Activated T-helper 1 cell treated with anti-CD3 and anti-CD28 coated beads, Interleukin-12 subunit alpha, Interleukin-12 subunit beta, Interleukin-2, Interleukin-4 antibody, amounts not matched to agents 30 ng/mL and 10 ng/mL and 1 ng/mL, durations not matched to agents 14 hours and 24 hours and 36 hours (primary cell): Measurements from ENCODE around the gene ELP4. TPM values are rescaled to one million over a fixed set of nuclear protein-coding genes. Genes with fewer than 3 reads are reported as not detected.

Experiments used
- DNase-seq: peaks from one replicate; pipeline ENCODE4 v3.0.0; 2021; ENCODE audit warnings: low spot score
- H3K27ac Mint-ChIP-seq: one replicate; pipeline ENCODE4 v1.8.0; 2021; ENCODE audit warnings: mild to moderate bottlenecking, mixed read lengths
- H3K27me3 Mint-ChIP-seq: one replicate; pipeline ENCODE4 v1.8.0; 2022; ENCODE audit warnings: mild to moderate bottlenecking, moderate library complexity, mixed read lengths; ENCODE audit not compliant: insufficient read depth
- H3K36me3 Mint-ChIP-seq: one replicate; pipeline ENCODE4 v1.8.0; 2021; ENCODE audit warnings: low read depth, mixed read lengths
- H3K4me1 Mint-ChIP-seq: one replicate; pipeline ENCODE4 v1.8.0; 2021; ENCODE audit warnings: low read depth, mixed read lengths
- H3K4me3 Mint-ChIP-seq: one replicate; pipeline ENCODE4 v1.8.0; 2021; ENCODE audit warnings: mild to moderate bottlenecking, moderate library complexity, mixed read lengths
- H3K9me3 Mint-ChIP-seq: one replicate; pipeline ENCODE4 v1.8.0; 2021; ENCODE audit warnings: mixed read lengths
- intact Hi-C: fragments of 100-400 bp; cut with micrococcal nuclease; formaldehyde crosslinking; loops from one replicate; pipeline ENCODE4 v1.15.1; 2024
- total RNA-seq: library from RNA; stranded (reverse); gene quantifications from 2 replicates; pipeline ENCODE4 v1.2.3, GENCODE V29; 2022

Gene ELP4
- total RNA-seq, 1 donor from 2014 or later, result 15.1 TPM

DNA sequence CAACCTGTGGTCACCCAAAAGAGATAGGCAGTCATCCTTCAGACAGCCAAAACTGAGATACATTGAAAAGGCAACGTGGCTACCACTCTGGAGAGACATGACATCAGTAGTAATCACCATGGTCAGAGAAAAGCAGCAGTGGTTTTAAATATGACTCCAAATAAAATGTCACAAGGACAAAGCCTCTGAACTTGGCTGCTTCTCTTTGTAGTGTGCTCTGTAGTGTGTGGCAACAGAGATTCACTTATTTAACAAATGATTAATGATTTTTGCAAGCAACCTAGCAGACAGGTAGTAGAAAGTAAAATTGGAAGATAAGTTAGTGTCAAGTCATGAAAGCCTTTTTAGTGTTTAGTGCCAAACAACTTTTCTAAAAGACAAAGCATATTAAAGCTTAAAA, 238.0 kb downstream of the ELP4 start:
- H3K4me3 Mint-ChIP-seq, result no peak overlapping the region
- H3K27me3 Mint-ChIP-seq, result no peaks in the 10 kb centered on the region
- DNase-seq, result no peak

DNA sequence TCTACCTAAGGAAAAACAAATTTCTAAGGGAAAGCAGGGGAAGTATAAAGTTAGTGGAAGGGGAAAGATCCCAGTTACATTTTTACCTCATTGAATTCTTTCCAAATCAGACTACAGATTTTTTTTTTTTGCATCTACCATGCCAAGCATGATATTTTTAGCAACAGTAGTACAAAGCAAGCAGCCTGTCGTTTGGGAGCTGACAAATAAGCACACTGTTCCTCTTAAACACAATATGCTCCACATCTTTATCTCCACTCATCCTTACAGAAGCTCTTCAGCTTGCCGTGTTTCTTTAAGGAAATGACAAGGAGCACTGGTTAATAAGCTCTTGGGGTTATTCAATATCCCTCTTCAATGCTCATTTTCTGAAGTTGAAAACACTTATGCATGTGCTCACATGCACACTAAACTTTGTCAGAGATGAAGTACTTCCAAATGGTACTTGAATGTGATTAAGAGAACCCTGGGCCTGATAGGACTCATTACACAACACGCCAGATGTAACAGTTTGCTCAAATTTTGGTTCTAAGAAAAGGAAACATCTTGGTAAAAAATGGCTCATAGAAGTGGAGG, 247.8 kb downstream of the ELP4 start:
- DNase-seq, result no peak
- intact Hi-C loops, result no loop called here
- Mint-ChIP-seq H3K4me1 (no peaks in the 10 kb centered on the region), H3K27ac (no peak overlapping the region), H3K36me3 (no peaks in the 10 kb centered on the region), H3K9me3 (no peaks in the 10 kb centered on the region), H3K4me3 (no peak overlapping the region), H3K27me3 (no peaks in the 10 kb centered on the region)

More for the DNA sequence above, 238.0 kb downstream of the ELP4 start:
- Mint-ChIP-seq H3K36me3 (no peaks in the 10 kb centered on the region), H3K9me3 (no peaks in the 10 kb centered on the region), H3K27ac (no peak overlapping the region), H3K4me1 (no peaks in the 10 kb centered on the region)
- intact Hi-C loops, result no loop called here

DNA sequence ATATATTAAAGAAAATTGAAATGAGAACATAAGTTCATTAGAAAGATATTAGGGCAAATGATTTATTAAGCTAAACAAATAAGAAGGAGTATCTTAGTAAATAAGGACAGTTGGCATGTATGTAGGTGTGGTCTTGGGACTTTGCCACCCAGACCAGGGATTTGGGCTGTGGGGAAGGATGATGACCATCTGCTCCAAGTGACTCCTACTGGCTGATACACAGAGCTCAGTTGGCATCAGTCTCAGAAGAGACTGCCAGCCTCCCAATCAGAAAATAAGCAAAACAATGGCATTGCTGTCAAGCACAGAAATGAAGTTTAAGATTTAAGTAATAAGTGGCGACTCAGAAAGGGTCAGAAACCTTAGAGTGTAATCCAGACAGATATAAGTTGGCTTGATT, 252.1 kb downstream of the ELP4 start:
- Mint-ChIP-seq H3K4me3 (no peak overlapping the region), H3K9me3 (no peaks in the 10 kb centered on the region), H3K27me3 (peaks cover 3% of the 10 kb centered on the region), H3K4me1 (no peaks in the 10 kb centered on the region), H3K36me3 (no peaks in the 10 kb centered on the region), H3K27ac (no peak overlapping the region)
- intact Hi-C loops, result no loop called here
- DNase-seq, result no peak

GRCh38 chr11:31763296-31763695, 253.7 kb downstream of the ELP4 start:
- H3K4me1 Mint-ChIP-seq, result no peaks in the 10 kb centered on the region
- DNase-seq, result no peak
- H3K4me3 Mint-ChIP-seq, result no peak overlapping the region
- intact Hi-C loops, result no loop called here
- H3K27ac Mint-ChIP-seq, result no peak overlapping the region
- H3K27me3 Mint-ChIP-seq, result peaks cover 3% of the 10 kb centered on the region
- H3K36me3 Mint-ChIP-seq, result no peaks in the 10 kb centered on the region
- no peaks in the 10 kb centered on the region for H3K9me3 Mint-ChIP-seq

DNA sequence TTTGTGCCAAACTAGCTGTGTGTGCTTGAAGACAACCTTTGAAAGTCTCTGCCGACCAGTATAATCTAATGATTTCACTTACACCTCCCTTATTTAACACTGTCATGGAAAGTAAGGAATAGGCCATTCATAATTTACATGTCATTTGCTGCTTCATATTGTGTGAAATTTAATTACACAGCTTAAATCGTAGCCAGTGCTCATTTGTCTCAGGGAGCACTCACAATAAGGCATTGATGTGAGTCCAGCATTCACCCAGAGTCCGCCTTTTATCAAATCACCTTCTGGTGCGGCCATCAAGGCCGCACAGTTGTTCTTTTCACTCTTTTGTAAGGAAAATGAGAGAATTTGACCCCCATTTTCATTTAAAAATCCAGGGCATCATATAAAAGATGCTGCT, 254.7 kb downstream of the ELP4 start:
- Mint-ChIP-seq H3K36me3 (no peaks in the 10 kb centered on the region), H3K27me3 (peaks cover 3% of the 10 kb centered on the region), H3K4me1 (no peaks in the 10 kb centered on the region), H3K9me3 (no peaks in the 10 kb centered on the region), H3K27ac (no peak overlapping the region), H3K4me3 (no peak overlapping the region)
- intact Hi-C loops, result no loop called here
- DNase-seq, result no peak

GRCh38 chr11:31764766-31765165, 255.2 kb downstream of the ELP4 start:
- no peak overlapping the region for H3K4me3 Mint-ChIP-seq
- no peaks in the 10 kb centered on the region for H3K4me1 Mint-ChIP-seq
- DNase-seq, result no peak
- H3K36me3 Mint-ChIP-seq, result no peaks in the 10 kb centered on the region
- H3K27me3 Mint-ChIP-seq, result peaks cover 3% of the 10 kb centered on the region
- no peak overlapping the region for H3K27ac Mint-ChIP-seq
- intact Hi-C loops, result no loop called here
- H3K9me3 Mint-ChIP-seq, result no peaks in the 10 kb centered on the region

GRCh38 chr11:31767066-31767465, 257.5 kb downstream of the ELP4 start:
- Mint-ChIP-seq H3K27ac (no peak overlapping the region), H3K4me3 (no peak overlapping the region), H3K9me3 (no peaks in the 10 kb centered on the region), H3K27me3 (peaks cover 3% of the 10 kb centered on the region), H3K36me3 (no peaks in the 10 kb centered on the region), H3K4me1 (no peaks in the 10 kb centered on the region)
- DNase-seq, result no peak
- intact Hi-C loops, result no loop called here

- Mint-ChIP-seq H3K27ac (no peak overlapping the region), H3K36me3 (no peaks in the 10 kb centered on the region), H3K27me3 (peaks cover 3% of the 10 kb centered on the region), H3K9me3 (no peaks in the 10 kb centered on the region), H3K4me3 (no peak overlapping the region), H3K4me1 (no peaks in the 10 kb centered on the region)
- no peak for DNase-seq
- intact Hi-C loops, result no loop called here
Observed at GRCh38 chr11:31767685-31768084, 258.1 kb downstream of the ELP4 start.

DNA sequence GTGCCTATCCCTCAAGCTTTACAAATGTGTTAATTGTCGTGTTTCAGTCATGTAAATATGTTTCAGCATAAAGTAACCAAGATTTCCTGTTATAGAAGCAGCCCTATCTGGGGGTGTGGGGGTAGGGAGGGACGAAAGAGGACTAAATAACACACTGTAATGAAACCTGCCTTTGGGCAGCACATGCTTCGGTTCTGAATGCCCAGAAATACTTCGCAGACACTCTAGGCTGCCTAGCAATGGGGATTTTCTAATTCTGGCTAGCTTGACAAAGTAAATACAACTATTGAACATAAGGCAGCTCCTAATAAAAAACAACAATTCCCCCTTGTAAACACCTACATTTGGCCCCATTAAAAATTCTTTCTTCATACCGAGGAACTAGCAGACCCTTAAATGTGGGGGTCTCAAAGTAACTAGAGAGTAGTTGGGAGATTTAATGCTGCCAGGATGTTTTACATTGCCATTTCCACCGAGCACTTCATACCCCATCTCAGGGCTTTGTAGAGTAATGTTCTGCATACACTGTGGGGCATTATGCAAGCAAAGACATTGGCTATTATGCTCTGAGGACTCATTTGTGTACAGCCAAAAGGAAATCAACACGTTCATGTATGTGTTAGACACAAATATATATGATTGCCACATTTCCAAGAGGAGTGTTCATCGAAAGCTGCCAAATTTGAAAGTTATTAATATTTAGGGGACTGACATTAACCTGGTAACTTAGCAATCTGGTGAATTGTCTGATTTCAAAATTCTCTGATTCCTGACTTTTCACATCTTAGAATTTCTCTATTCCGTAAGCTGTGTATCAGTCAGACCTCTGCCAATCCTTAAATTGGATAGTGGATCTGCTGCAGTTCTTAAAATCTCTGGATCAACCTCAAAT, 259.4 kb downstream of the ELP4 start:
- Mint-ChIP-seq H3K36me3 (no peaks in the 10 kb centered on the region), H3K9me3 (no peaks in the 10 kb centered on the region), H3K27ac (no peak overlapping the region), H3K4me3 (no peak overlapping the region), H3K27me3 (no peaks in the 10 kb centered on the region), H3K4me1 (no peaks in the 10 kb centered on the region)
- intact Hi-C loops, result no loop called here
- no peak for DNase-seq

GRCh38 chr11:31770011-31770700, 260.6 kb downstream of the ELP4 start:
- Mint-ChIP-seq H3K4me3 (no peak overlapping the region), H3K4me1 (no peaks in the 10 kb centered on the region), H3K27ac (no peak overlapping the region), H3K36me3 (no peaks in the 10 kb centered on the region), H3K9me3 (no peaks in the 10 kb centered on the region), H3K27me3 (no peaks in the 10 kb centered on the region)
- DNase-seq, result no peak
- intact Hi-C loops, result no loop called here

DNA sequence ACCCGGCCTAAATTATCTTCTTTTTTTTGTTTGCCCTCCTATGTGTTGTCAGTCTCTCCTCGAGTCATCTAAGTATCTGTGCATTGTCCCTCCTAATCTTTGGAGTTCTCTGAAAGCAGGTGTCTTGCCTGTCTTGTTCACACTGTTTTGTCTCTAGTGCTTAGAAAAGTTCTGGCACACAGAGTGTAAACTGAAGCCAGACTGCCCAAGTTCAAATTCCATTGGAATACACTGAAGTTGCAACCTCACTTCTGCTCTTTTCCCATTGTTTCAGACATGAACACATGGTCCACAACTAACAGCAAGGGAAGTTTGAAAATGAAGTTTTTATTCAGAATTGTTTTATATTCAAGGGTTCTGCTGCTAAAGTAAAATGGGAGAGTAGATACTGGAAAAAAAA, 262.8 kb downstream of the ELP4 start:
- no peak for DNase-seq
- H3K4me3 Mint-ChIP-seq, result no peak overlapping the region
- no peaks in the 10 kb centered on the region for H3K9me3 Mint-ChIP-seq
- no peaks in the 10 kb centered on the region for H3K4me1 Mint-ChIP-seq
- no peak overlapping the region for H3K27ac Mint-ChIP-seq
- no peaks in the 10 kb centered on the region for H3K36me3 Mint-ChIP-seq
- H3K27me3 Mint-ChIP-seq, result no peaks in the 10 kb centered on the region
- intact Hi-C loops, result no loop called here

DNA sequence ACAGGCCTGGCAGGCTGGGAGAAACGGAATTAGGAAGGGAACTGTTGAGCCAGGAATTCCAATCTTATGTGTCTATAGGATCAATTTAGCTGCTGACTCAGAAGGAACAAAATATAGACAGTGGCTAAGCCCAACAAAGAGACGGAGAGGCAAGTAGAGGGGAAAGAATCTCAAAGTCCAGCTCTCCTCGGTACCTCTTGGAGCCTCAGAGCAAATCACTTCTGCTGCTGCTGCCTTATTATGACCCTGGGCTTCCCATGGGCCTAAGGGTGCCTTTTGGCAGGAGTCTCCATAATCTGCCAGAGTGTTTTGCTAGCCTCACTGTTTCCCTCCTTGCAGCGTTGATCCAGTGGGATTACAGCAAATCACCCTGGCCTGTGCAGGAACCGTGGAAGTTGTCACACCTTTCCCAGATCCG, 269.8 kb downstream of the ELP4 start:
- Mint-ChIP-seq H3K4me1 (no peaks in the 10 kb centered on the region), H3K27me3 (no peaks in the 10 kb centered on the region), H3K9me3 (no peaks in the 10 kb centered on the region), H3K36me3 (no peaks in the 10 kb centered on the region), H3K27ac (no peak overlapping the region), H3K4me3 (no peak overlapping the region)
- no peak for DNase-seq
- intact Hi-C loops, result no loop called here

- intact Hi-C loops, result no loop called here
- Mint-ChIP-seq H3K36me3 (no peaks in the 10 kb centered on the region), H3K27ac (no peak overlapping the region), H3K9me3 (no peaks in the 10 kb centered on the region), H3K27me3 (no peaks in the 10 kb centered on the region), H3K4me1 (no peaks in the 10 kb centered on the region), H3K4me3 (no peak overlapping the region)
- no peak for DNase-seq
Observed at GRCh38 chr11:31780078-31780477, 270.5 kb downstream of the ELP4 start.
